Hypothalamus (tissue), 51 donors: ENCODE results near the gene SETBP1.

ENCODE experiments used
- DNase-seq, 51 donors: peaks; one replicate each; lab custom pipeline; 2025; lab: John Stamatoyannopoulos, UW

SETBP1 gene

GRCh38 chr18:44679056-44679913 lies 1.4 kb upstream of the SETBP1 start:
- peak; percentile 23 to 92 (median 72) for DNase-seq

- peak in 21 of 51 donors; percentile 14 to 69 (median 28) for DNase-seq
Measured at GRCh38 chr18:44679914-44680272, 795 bp upstream of the SETBP1 start.

- peak in 6 of 51 donors; percentile 14 to 76 (median 30) for DNase-seq
Measured at GRCh38 chr18:44681076-44681970, 635 bp downstream of the SETBP1 start.

- DNase-seq: peak in 1 of 51 donors; percentile 7
Measured at GRCh38 chr18:44682201-44682870, 1.6 kb downstream of the SETBP1 start.

- no peak for DNase-seq
Measured at GRCh38 chr18:44682871-44683221, 2.2 kb downstream of the SETBP1 start.

GRCh38 chr18:44683556-44683955 lies 2.9 kb downstream of the SETBP1 start:
- DNase-seq: no peak

- DNase-seq: no peak
Measured at GRCh38 chr18:44685296-44685695, 4.6 kb downstream of the SETBP1 start.

- no peak for DNase-seq
Measured at GRCh38 chr18:44686156-44686555, 5.5 kb downstream of the SETBP1 start.

GRCh38 chr18:44687421-44687820 lies 6.7 kb downstream of the SETBP1 start:
- no peak for DNase-seq

GRCh38 chr18:44689736-44690135 lies 9.0 kb downstream of the SETBP1 start:
- DNase-seq: no peak

GRCh38 chr18:44691148-44691925 lies 10.6 kb downstream of the SETBP1 start:
- no peak for DNase-seq

GRCh38 chr18:44693030-44693784 lies 12.5 kb downstream of the SETBP1 start:
- DNase-seq: no peak

GRCh38 chr18:44695503-44695902 lies 14.8 kb downstream of the SETBP1 start:
- no peak for DNase-seq

GRCh38 chr18:44696892-44697291 lies 16.2 kb downstream of the SETBP1 start:
- peak in 1 of 51 donors; percentile 42 for DNase-seq

- DNase-seq: no peak
Measured at GRCh38 chr18:44697315-44697714, 16.6 kb downstream of the SETBP1 start.

GRCh38 chr18:44698518-44698917 lies 17.8 kb downstream of the SETBP1 start:
- DNase-seq: no peak

- DNase-seq: no peak
Measured at GRCh38 chr18:44699572-44700261, 19.0 kb downstream of the SETBP1 start.

GRCh38 chr18:44700652-44701051 lies 20.0 kb downstream of the SETBP1 start:
- DNase-seq: peak in 3 of 51 donors; percentile 8 to 10 (median 9)

GRCh38 chr18:44701227-44701626 lies 20.5 kb downstream of the SETBP1 start:
- DNase-seq: no peak
